Measurements from ENCODE around the gene COTL1.

The COTL1 gene

GRCh38 chr16:84552135-84552534 lies 65.7 kb downstream of the COTL1 start:
- no peak for DNase-seq (ENCODE audit: low read depth, low spot score)

- DNase-seq (ENCODE audit: low read depth, low spot score): no peak
Measured at GRCh38 chr16:84550096-84550495, 67.8 kb downstream of the COTL1 start.

GRCh38 chr16:84548971-84549844 lies 68.7 kb downstream of the COTL1 start:
- DNase-seq (ENCODE audit: low read depth, low spot score): peak; percentile 32

GRCh38 chr16:84548508-84548907 lies 69.4 kb downstream of the COTL1 start:
- DNase-seq (ENCODE audit: low read depth, low spot score): no peak

GRCh38 chr16:84547546-84548061 lies 70.3 kb downstream of the COTL1 start:
- DNase-seq (ENCODE audit: low read depth, low spot score): no peak

GRCh38 chr16:84546669-84547545 lies 71.0 kb downstream of the COTL1 start:
- no peak for DNase-seq (ENCODE audit: low read depth, low spot score)

- DNase-seq (ENCODE audit: low read depth, low spot score): no peak
Measured at GRCh38 chr16:84545114-84545737, 72.7 kb downstream of the COTL1 start.

GRCh38 chr16:84544031-84544773 lies 73.7 kb downstream of the COTL1 start:
- DNase-seq (ENCODE audit: low read depth, low spot score): no peak

GRCh38 chr16:84543253-84543652 lies 74.6 kb downstream of the COTL1 start:
- no peak for DNase-seq (ENCODE audit: low read depth, low spot score)

- DNase-seq (ENCODE audit: low read depth, low spot score): peak; percentile 57
Measured at GRCh38 chr16:84541999-84542817, 75.7 kb downstream of the COTL1 start.

GRCh38 chr16:84540194-84540593 lies 77.7 kb downstream of the COTL1 start:
- DNase-seq (ENCODE audit: low read depth, low spot score): no peak

GRCh38 chr16:84538222-84538840 lies 79.5 kb downstream of the COTL1 start:
- DNase-seq (ENCODE audit: low read depth, low spot score): peak; percentile 68

GRCh38 chr16:84537491-84538151 lies 80.3 kb downstream of the COTL1 start:
- no peak for DNase-seq (ENCODE audit: low read depth, low spot score)

GRCh38 chr16:84535851-84536250 lies 82.0 kb downstream of the COTL1 start:
- DNase-seq (ENCODE audit: low read depth, low spot score): no peak

GRCh38 chr16:84535408-84535807 lies 82.5 kb downstream of the COTL1 start:
- DNase-seq (ENCODE audit: low read depth, low spot score): no peak

- DNase-seq (ENCODE audit: low read depth, low spot score): no peak
Measured at GRCh38 chr16:84534815-84535214, 83.1 kb downstream of the COTL1 start.

- DNase-seq (ENCODE audit: low read depth, low spot score): peak; percentile 49
Measured at GRCh38 chr16:84532855-84533486, 84.9 kb downstream of the COTL1 start.

GRCh38 chr16:84532291-84532724 lies 85.6 kb downstream of the COTL1 start:
- peak; percentile 96 for DNase-seq (ENCODE audit: low read depth, low spot score)

- no peak for DNase-seq (ENCODE audit: low read depth, low spot score)
Measured at GRCh38 chr16:84531671-84532111, 86.2 kb downstream of the COTL1 start.

Data from astrocyte of the hippocampus (primary cell).